Caco-2 (cell line): ENCODE data around the gene RUNX2. TPM values are rescaled to one million over a fixed set of nuclear protein-coding genes. Genes with fewer than 3 reads are reported as not detected.

Experiments
- BruUV-seq: library from RNA; stranded (reverse); fragments of 400-500 nt; replicated peaks from 2 replicates; lab custom pipeline; 2021; lab: Mats Ljungman, UMichigan
- CTCF ChIA-PET: fragments of 300-600 bp; sonication (Branson Sonifier 250); formaldehyde crosslinking; loops from one replicate; lab custom pipeline; 2022; ENCODE audit warnings: antibody characterized with exemption; lab: Charles Lee
- POLR2A ChIA-PET: fragments of 300-600 bp; sonication (Branson Sonifier 250); formaldehyde crosslinking; loops from one replicate; lab custom pipeline; 2022; ENCODE audit warnings: antibody characterized with exemption; lab: Charles Lee
- DNase-seq, 2 experiments: peaks; one replicate each; pipeline versions ENCODE4 v3.0.0 to v3.0.0-alpha.2; 2020 to 2022
- H3K27me3 ChIP-seq: replicated peaks from 2 replicates; pipeline ENCODE4 v1.6.0; 2011; ENCODE audit warnings: low read length; ENCODE audit not compliant: control insufficient read depth, insufficient read depth
- H3K36me3 ChIP-seq: 2 replicates; pipeline ENCODE4 v1.5.1; 2011; ENCODE audit warnings: low read length; ENCODE audit not compliant: control insufficient read depth, insufficient read depth
- H3K4me1 ChIP-seq: fragments of 250-450 bp; sonication (Bioruptor Pico); 2 replicates; pipeline ENCODE4 v1.5.1; 2020; ENCODE audit warnings: mild to moderate bottlenecking
- H3K4me3 ChIP-seq: 2 replicates; pipeline ENCODE4 v1.5.1; 2011; ENCODE audit warnings: low read depth, mild to moderate bottlenecking, control low read depth, low read length
- H3K9me3 ChIP-seq: fragments of 250-450 bp; sonication (Bioruptor Pico); 2 replicates; pipeline ENCODE4 v1.5.1; 2020; ENCODE audit warnings: mild to moderate bottlenecking, moderate library complexity
- H3K27ac Mint-ChIP-seq: one replicate; pipeline ENCODE4 v1.8.0; 2022; ENCODE audit warnings: mixed read lengths; ENCODE audit not compliant: unreplicated experiment
- H3K27me3 Mint-ChIP-seq: one replicate; pipeline ENCODE4 v1.8.0; 2022; ENCODE audit warnings: mixed read lengths; ENCODE audit not compliant: insufficient read depth, unreplicated experiment
- H3K36me3 Mint-ChIP-seq: one replicate; pipeline ENCODE4 v1.8.0; 2022; ENCODE audit warnings: mild to moderate bottlenecking, mixed read lengths; ENCODE audit not compliant: insufficient read depth, unreplicated experiment
- H3K4me1 Mint-ChIP-seq: one replicate; pipeline ENCODE4 v1.8.0; 2022; ENCODE audit warnings: low read depth, mixed read lengths; ENCODE audit not compliant: unreplicated experiment
- H3K4me3 Mint-ChIP-seq: one replicate; pipeline ENCODE4 v1.8.0; 2022; ENCODE audit warnings: mild to moderate bottlenecking, moderate library complexity, mixed read lengths; ENCODE audit not compliant: unreplicated experiment
- H3K9me3 Mint-ChIP-seq: one replicate; pipeline ENCODE4 v1.8.0; 2022; ENCODE audit warnings: mixed read lengths; ENCODE audit not compliant: unreplicated experiment
- CTCF ChIP-seq, 2 experiments: fragments of 200-600 bp in 1 of 2; IDR thresholded peaks; 1 replicate in 1 of 2; 2 replicates in 1 of 2; pipeline versions ENCODE4 v1.5.1 to v1.8.0; 2011 to 2022; ENCODE audit warnings: antibody characterized with exemption in 1 of 2, control low read depth in 1 of 2, inconsistent platforms in 1 of 2, low read depth in 1 of 2, low read length in 1 of 2, mild to moderate bottlenecking in 1 of 2, moderate library complexity in 1 of 2; ENCODE audit not compliant: insufficient read depth in 1 of 2, severe bottlenecking in 1 of 2, unreplicated experiment in 1 of 2
- intact Hi-C: fragments of 100-400 bp; cut with micrococcal nuclease; formaldehyde crosslinking; loops from one replicate; pipeline ENCODE4 v1.10.0; 2022; ENCODE audit not compliant: unreplicated experiment
- total RNA-seq: library from RNA; stranded (reverse); gene quantifications from 2 replicates; pipeline ENCODE4 v1.2.3, GENCODE V29; 2022

RUNX2 gene
- total RNA-seq, 1 experiment from 2014 or later = not detected

- Histone ChIP-seq H3K4me3 (no peak overlapping the region), H3K9me3 (no peaks in the 10 kb centered on the region), H3K4me1 (no peaks in the 10 kb centered on the region), H3K36me3 (no peaks in the 10 kb centered on the region), H3K27me3 (no peaks in the 10 kb centered on the region)
- CTCF ChIA-PET = no interaction called here
- no peaks in the 10 kb centered on the region for H3K4me1 Mint-ChIP-seq
- intact Hi-C loops = no loop called here
- no peaks in the 10 kb centered on the region for H3K9me3 Mint-ChIP-seq
- no peaks in the 10 kb centered on the region for H3K27me3 Mint-ChIP-seq
- BruUV-seq = no TSS peak
- DNase-seq = no peak
- no peak overlapping the region for H3K4me3 Mint-ChIP-seq
- H3K27ac Mint-ChIP-seq = no peak overlapping the region
- POLR2A ChIA-PET = interaction anchor here (0.6 kb wide), 1 partner anchor 130 kb away, joined by 3 read pairs; no protein-coding TSS in a partner anchor
- TF ChIP-seq CTCF (IDR thresholded peaks at IDR 0.05; ENCODE audit: insufficient read depth in 1 of 2, low read depth in 1 of 2, low read length in 1 of 2, severe bottlenecking in 1 of 2, unreplicated experiment in 1 of 2) = no peak
- H3K36me3 Mint-ChIP-seq = no peaks in the 10 kb centered on the region
Observed at GRCh38 chr6:45676380-45676779, 348.2 kb downstream of the RUNX2 start.

- no TSS peak for BruUV-seq
- Mint-ChIP-seq H3K27ac (no peak overlapping the region), H3K27me3 (no peaks in the 10 kb centered on the region), H3K4me1 (no peaks in the 10 kb centered on the region), H3K9me3 (no peaks in the 10 kb centered on the region), H3K4me3 (no peak overlapping the region), H3K36me3 (no peaks in the 10 kb centered on the region)
- Histone ChIP-seq H3K27me3 (no peaks in the 10 kb centered on the region), H3K9me3 (no peaks in the 10 kb centered on the region), H3K4me3 (no peak overlapping the region), H3K4me1 (no peaks in the 10 kb centered on the region), H3K36me3 (no peaks in the 10 kb centered on the region)
- intact Hi-C loops = no loop called here
- ChIA-PET POLR2A (no interaction called here), CTCF (no interaction called here)
- no peak for TF ChIP-seq CTCF (IDR thresholded peaks at IDR 0.05; ENCODE audit: insufficient read depth in 1 of 2, low read depth in 1 of 2, low read length in 1 of 2, severe bottlenecking in 1 of 2, unreplicated experiment in 1 of 2)
- no peak for DNase-seq
Observed at GRCh38 chr6:45677381-45678284, 349.5 kb downstream of the RUNX2 start.

- intact Hi-C loops = no loop called here
- Mint-ChIP-seq H3K4me3 (no peak overlapping the region), H3K27ac (no peak overlapping the region), H3K36me3 (no peaks in the 10 kb centered on the region), H3K4me1 (no peaks in the 10 kb centered on the region), H3K27me3 (no peaks in the 10 kb centered on the region), H3K9me3 (no peaks in the 10 kb centered on the region)
- Histone ChIP-seq H3K9me3 (no peaks in the 10 kb centered on the region), H3K36me3 (no peaks in the 10 kb centered on the region), H3K4me1 (no peaks in the 10 kb centered on the region), H3K4me3 (no peak overlapping the region), H3K27me3 (no peaks in the 10 kb centered on the region)
- no TSS peak for BruUV-seq
- no peak for TF ChIP-seq CTCF (IDR thresholded peaks at IDR 0.05; ENCODE audit: insufficient read depth in 1 of 2, low read depth in 1 of 2, low read length in 1 of 2, severe bottlenecking in 1 of 2, unreplicated experiment in 1 of 2)
- ChIA-PET CTCF (no interaction called here), POLR2A (no interaction called here)
- DNase-seq = no peak
Observed at GRCh38 chr6:45678285-45678607, 350.1 kb downstream of the RUNX2 start.
